DOHH2 (cell line): ENCODE data around the gene FOXN1.

Experiments
- H3F3A ChIP-seq: fragments of 200-600 bp; sonication (generic), shearing (Covaris generic); 2 replicates; pipeline ENCODE4 v1.6.0; 2016; ENCODE audit warnings: antibody characterized with exemption, mild to moderate bottlenecking; ENCODE audit not compliant: control insufficient read depth, insufficient read depth
- H3K27ac ChIP-seq: fragments of 200-600 bp; sonication (generic); 2 replicates; pipeline ENCODE4 v1.5.1; 2014; ENCODE audit warnings: low read depth, mild to moderate bottlenecking, low read length, moderate library complexity
- H3K27me3 ChIP-seq: fragments of 200-600 bp; sonication (generic); 2 replicates; pipeline ENCODE4 v1.6.1; 2014; ENCODE audit warnings: mild to moderate bottlenecking, low read length, mixed read lengths; ENCODE audit not compliant: control insufficient read depth
- H3K36me3 ChIP-seq: fragments of 200-600 bp; sonication (generic); 2 replicates; pipeline ENCODE4 v1.6.1; 2014; ENCODE audit warnings: mild to moderate bottlenecking, low read length, moderate library complexity, mixed read lengths; ENCODE audit not compliant: control insufficient read depth
- H3K4me1 ChIP-seq: fragments of 200-600 bp; sonication (generic); 2 replicates; pipeline ENCODE4 v1.6.1; 2014; ENCODE audit warnings: mild to moderate bottlenecking, low read length, mixed read lengths; ENCODE audit not compliant: control insufficient read depth
- H3K4me2 ChIP-seq: fragments of 200-600 bp; sonication (generic); 2 replicates; pipeline ENCODE4 v1.6.0; 2014; ENCODE audit warnings: mild to moderate bottlenecking, low read length, moderate library complexity
- H3K4me3 ChIP-seq: fragments of 200-600 bp; sonication (generic); 2 replicates; pipeline ENCODE4 v1.5.1; 2014; ENCODE audit warnings: mild to moderate bottlenecking, low read length, mixed read lengths
- H3K79me2 ChIP-seq: fragments of 200-600 bp; sonication (generic); 2 replicates; pipeline ENCODE4 v1.6.1; 2014; ENCODE audit warnings: mild to moderate bottlenecking, low read length, mixed read lengths; ENCODE audit not compliant: control insufficient read depth
- H3K9me2 ChIP-seq: fragments of 200-600 bp; sonication (generic); replicated peaks from 2 replicates; pipeline ENCODE4 v1.6.1; 2014; ENCODE audit warnings: mild to moderate bottlenecking, low read length, mixed read lengths; ENCODE audit not compliant: control insufficient read depth
- H3K9me3 ChIP-seq: fragments of 200-600 bp; sonication (generic); 2 replicates; pipeline ENCODE4 v1.6.1; 2014; ENCODE audit warnings: antibody characterized with exemption, low read length, mixed read lengths; ENCODE audit not compliant: control insufficient read depth, insufficient read depth
- H4K20me1 ChIP-seq: fragments of 200-600 bp; sonication (generic); 2 replicates; pipeline ENCODE4 v1.6.0; 2014; ENCODE audit warnings: low read depth, mild to moderate bottlenecking, antibody characterized with exemption, low read length, moderate library complexity; ENCODE audit not compliant: control insufficient read depth, insufficient read depth
- EZH2phosphoT487 ChIP-seq: fragments of 200-600 bp; sonication (generic); IDR thresholded peaks from 2 replicates; pipeline ENCODE4 v1.6.1; 2017; ENCODE audit warnings: borderline replicate concordance, mild to moderate bottlenecking, antibody characterized with exemption, low read length, moderate library complexity, mixed read lengths
- TF ChIP-seq, protein P1 (sequence below): fragments of 200-600 bp; sonication (generic); IDR thresholded peaks from one replicate; pipeline ENCODE4 v1.5.1; 2014; ENCODE audit warnings: antibody characterized with exemption, mild to moderate bottlenecking, low read depth, low read length; ENCODE audit not compliant: poor library complexity, severe bottlenecking

The FOXN1 gene

DNA sequence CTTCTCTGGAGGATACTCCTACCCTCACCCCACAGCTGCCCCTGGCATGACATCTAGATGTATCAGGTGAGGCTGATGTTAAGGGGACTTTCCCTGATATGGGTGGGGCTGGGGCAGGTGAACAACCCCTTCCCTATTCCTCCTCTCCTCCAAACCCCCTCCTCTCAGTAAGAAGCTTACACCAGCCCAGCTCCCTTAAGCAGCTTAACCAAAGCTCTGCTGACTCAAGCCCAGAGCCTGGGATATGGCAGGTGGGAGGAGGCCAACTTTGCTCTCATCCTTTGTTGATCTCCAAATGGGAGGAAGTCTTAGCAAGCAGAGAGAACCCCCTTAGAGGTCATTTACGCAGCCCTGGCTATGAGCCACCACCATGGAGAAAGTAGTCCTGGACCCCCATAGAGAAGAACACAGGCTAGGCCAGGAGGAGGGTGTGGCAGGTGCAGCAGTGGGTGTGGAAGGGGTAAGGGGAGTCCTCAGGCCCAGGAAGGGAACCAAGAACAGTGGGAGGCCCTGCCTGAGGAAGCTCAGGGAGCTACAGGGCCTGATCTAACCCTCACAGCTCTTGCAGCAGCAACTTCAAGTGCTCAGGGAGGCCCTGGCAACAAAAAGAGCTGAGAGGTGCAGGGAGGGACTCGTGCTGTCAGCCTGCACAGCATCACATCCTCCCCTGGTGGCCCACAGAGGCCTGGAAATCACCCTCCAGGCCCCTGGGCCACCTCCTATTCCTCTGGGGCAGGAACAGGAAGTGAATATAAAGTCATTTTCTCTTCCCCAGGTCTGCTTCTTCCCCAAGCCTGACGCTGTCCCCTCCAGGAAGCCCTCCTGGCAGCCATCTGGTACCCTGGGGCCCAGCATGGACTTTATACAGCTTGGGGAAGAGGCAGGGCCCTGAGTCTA, 43.3 kb downstream of the FOXN1 start:
- H3K27ac ChIP-seq, result peak overlapping the region; percentile 56
- H3K4me2 ChIP-seq, result peak overlapping the region; percentile 100
- no peaks in the 10 kb centered on the region for H3K9me2 ChIP-seq
- no peaks in the 10 kb centered on the region for H3K9me3 ChIP-seq
- H3K27me3 ChIP-seq, result no peaks in the 10 kb centered on the region
- H4K20me1 ChIP-seq, result no peaks in the 10 kb centered on the region
- peaks cover 22% of the 10 kb centered on the region for H3K36me3 ChIP-seq
- H3K4me3 ChIP-seq, result peak overlapping the region; percentile 50
- H3K4me1 ChIP-seq, result peaks cover 56% of the 10 kb centered on the region
- peaks cover 12% of the 10 kb centered on the region; the same call in 1 of the 2 replicates for H3K79me2 ChIP-seq
- H3F3A ChIP-seq, result 0 out of 2 replicates have a peak, but pooled peaks cover 5% of the 10 kb centered on the region
- TF ChIP-seq, protein P1, sequence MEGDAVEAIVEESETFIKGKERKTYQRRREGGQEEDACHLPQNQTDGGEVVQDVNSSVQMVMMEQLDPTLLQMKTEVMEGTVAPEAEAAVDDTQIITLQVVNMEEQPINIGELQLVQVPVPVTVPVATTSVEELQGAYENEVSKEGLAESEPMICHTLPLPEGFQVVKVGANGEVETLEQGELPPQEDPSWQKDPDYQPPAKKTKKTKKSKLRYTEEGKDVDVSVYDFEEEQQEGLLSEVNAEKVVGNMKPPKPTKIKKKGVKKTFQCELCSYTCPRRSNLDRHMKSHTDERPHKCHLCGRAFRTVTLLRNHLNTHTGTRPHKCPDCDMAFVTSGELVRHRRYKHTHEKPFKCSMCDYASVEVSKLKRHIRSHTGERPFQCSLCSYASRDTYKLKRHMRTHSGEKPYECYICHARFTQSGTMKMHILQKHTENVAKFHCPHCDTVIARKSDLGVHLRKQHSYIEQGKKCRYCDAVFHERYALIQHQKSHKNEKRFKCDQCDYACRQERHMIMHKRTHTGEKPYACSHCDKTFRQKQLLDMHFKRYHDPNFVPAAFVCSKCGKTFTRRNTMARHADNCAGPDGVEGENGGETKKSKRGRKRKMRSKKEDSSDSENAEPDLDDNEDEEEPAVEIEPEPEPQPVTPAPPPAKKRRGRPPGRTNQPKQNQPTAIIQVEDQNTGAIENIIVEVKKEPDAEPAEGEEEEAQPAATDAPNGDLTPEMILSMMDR, result no peak
- no peak for TF ChIP-seq EZH2phosphoT487

DNA sequence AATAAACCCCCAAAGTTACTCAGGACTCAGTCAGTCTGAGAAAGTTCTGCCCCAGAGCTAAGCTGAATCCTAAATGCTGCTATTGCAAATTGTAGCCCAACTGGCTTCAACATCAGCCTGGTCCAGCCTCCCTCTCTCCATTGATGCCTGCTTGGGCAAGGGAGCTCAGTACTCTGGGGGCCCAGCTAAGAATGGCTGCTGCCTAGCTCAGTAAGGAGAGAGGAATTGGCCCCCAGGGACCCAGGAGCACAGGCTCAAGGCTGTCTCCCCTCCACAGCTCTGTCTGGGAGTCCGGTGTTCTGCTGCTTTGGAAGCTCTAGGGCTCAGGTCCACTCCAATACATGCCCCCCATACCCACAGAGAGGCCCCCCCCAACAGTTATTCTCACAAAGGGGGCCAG, 44.7 kb downstream of the FOXN1 start:
- 0 out of 2 replicates have a peak overlapping the region, but pooled peaks have one; percentile 81 for H3K4me3 ChIP-seq
- peaks cover 56% of the 10 kb centered on the region for H3K4me1 ChIP-seq
- H3K79me2 ChIP-seq, result peaks cover 12% of the 10 kb centered on the region; the same call in 1 of the 2 replicates
- no peaks in the 10 kb centered on the region for H4K20me1 ChIP-seq
- no peaks in the 10 kb centered on the region for H3K9me3 ChIP-seq
- peaks cover 28% of the 10 kb centered on the region for H3K36me3 ChIP-seq
- H3K27me3 ChIP-seq, result no peaks in the 10 kb centered on the region
- H3K27ac ChIP-seq, result no peak overlapping the region
- H3K9me2 ChIP-seq, result no peaks in the 10 kb centered on the region
- peak overlapping the region; percentile 82 for H3K4me2 ChIP-seq
- H3F3A ChIP-seq, result 0 out of 2 replicates have a peak, but pooled peaks cover 5% of the 10 kb centered on the region
- no peak for TF ChIP-seq EZH2phosphoT487
- TF ChIP-seq, protein P1, result no peak

DNA sequence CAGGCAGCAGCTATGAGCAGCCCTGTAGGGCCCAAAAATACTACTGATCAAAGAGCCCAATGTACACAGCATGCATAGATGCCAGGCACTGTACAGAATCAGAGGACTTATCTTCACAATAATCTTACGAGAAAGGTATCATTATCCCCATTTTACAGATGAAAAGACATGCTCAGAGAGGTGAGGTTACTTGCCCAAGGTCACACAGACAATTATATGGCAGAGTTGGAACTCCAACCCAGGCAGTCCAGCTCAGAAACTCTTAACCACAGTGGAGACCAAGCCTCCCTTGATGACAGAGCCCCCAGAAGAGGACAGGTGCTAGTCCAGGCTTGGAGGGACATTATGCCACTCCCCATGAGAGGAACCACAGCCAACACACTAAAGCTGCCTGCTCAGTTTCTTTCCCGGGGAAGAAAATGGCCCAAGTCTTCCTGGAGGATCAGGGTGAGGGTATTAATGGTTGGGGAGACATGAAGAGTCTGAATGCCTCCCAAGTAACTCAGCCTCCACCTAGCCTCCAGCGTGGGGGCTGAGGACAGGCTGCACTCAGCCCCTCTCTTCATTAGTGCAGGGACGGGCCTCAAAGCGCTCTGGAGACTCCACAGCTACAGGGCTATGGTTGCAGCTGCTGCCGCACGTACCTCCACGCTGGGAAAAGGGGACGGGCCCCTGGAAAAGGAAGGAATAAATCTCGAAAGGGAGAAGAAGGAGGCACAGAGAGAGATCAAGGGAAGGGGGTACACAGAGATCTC, 45.5 kb downstream of the FOXN1 start:
- no peaks in the 10 kb centered on the region for H4K20me1 ChIP-seq
- peak overlapping the region; percentile 81 for H3K4me3 ChIP-seq
- peaks cover 12% of the 10 kb centered on the region; the same call in 1 of the 2 replicates for H3K79me2 ChIP-seq
- H3K9me3 ChIP-seq, result no peaks in the 10 kb centered on the region
- TF ChIP-seq, protein P1, result no peak
- TF ChIP-seq EZH2phosphoT487, result no peak
- peaks cover 56% of the 10 kb centered on the region for H3K4me1 ChIP-seq
- H3K4me2 ChIP-seq, result peak overlapping the region; percentile 82
- no peaks in the 10 kb centered on the region for H3K9me2 ChIP-seq
- 0 out of 2 replicates have a peak, but pooled peaks cover 5% of the 10 kb centered on the region for H3F3A ChIP-seq
- no peak overlapping the region for H3K27ac ChIP-seq
- peaks cover 35% of the 10 kb centered on the region for H3K36me3 ChIP-seq
- H3K27me3 ChIP-seq, result no peaks in the 10 kb centered on the region
